ENCODE measurements around the gene AKR1B15.

- TF ChIP-seq, protein P1, sequence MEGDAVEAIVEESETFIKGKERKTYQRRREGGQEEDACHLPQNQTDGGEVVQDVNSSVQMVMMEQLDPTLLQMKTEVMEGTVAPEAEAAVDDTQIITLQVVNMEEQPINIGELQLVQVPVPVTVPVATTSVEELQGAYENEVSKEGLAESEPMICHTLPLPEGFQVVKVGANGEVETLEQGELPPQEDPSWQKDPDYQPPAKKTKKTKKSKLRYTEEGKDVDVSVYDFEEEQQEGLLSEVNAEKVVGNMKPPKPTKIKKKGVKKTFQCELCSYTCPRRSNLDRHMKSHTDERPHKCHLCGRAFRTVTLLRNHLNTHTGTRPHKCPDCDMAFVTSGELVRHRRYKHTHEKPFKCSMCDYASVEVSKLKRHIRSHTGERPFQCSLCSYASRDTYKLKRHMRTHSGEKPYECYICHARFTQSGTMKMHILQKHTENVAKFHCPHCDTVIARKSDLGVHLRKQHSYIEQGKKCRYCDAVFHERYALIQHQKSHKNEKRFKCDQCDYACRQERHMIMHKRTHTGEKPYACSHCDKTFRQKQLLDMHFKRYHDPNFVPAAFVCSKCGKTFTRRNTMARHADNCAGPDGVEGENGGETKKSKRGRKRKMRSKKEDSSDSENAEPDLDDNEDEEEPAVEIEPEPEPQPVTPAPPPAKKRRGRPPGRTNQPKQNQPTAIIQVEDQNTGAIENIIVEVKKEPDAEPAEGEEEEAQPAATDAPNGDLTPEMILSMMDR (conservative IDR thresholded peaks at IDR 0.05; ENCODE audit: low read depth, low read length) = no peak
- no peak for TF ChIP-seq EZH2 (IDR thresholded peaks at IDR 0.05; ENCODE audit: borderline replicate concordance, low read depth, low read length, poor library complexity, severe bottlenecking)
These were observed 13.0 kb upstream of the AKR1B15 start for GRCh38 chr7:134535919-134536299.

Data from A673 (cell line).